Measurements from ENCODE around the gene POMT1.
"Not testable (repeated sequence)": the region's sequence is repeated elsewhere in the genome, so short reads cannot be mapped to it uniquely, and the experiment has no call there.

Gene POMT1

GRCh38 chr9:131511880-131512279, 9.2 kb downstream of the POMT1 start:
- peaks cover 79% of the 10 kb centered on the region for H3K36me3 ChIP-seq (ENCODE audit: insufficient read depth, low read length)
- H3K9ac ChIP-seq (ENCODE audit: low read length) = no peak overlapping the region
- no peak overlapping the region for H3K4me3 ChIP-seq (ENCODE audit: low read depth, low read length, poor library complexity, severe bottlenecking)
- no peak overlapping the region for H3K4me2 ChIP-seq (ENCODE audit: low read length)
- no peak for TF ChIP-seq EZH2 (IDR thresholded peaks at IDR 0.05; ENCODE audit: borderline replicate concordance, low read length)
- TF ChIP-seq CTCF (IDR thresholded peaks at IDR 0.05; ENCODE audit: low read length) = no peak
- no peaks in the 10 kb centered on the region for H3K27me3 ChIP-seq (ENCODE audit: insufficient read depth, low read length)
- no peaks in the 10 kb centered on the region for H3K9me3 ChIP-seq (ENCODE audit: low read length)
- no peaks in the 10 kb centered on the region for H4K20me1 ChIP-seq (ENCODE audit: insufficient read depth, low read length)
- H3K4me1 ChIP-seq (ENCODE audit: insufficient read depth, low read length, severe bottlenecking) = peaks cover 15% of the 10 kb centered on the region
- H3K27ac ChIP-seq (ENCODE audit: low read depth, low read length, poor library complexity, severe bottlenecking) = no peak overlapping the region
- no peaks in the 10 kb centered on the region for H3K9me2 ChIP-seq (ENCODE audit: low read depth, low read length)
- no peaks in the 10 kb centered on the region for H3K79me2 ChIP-seq (ENCODE audit: insufficient read depth, low read length)
- 0 out of 2 replicates have a peak, but pooled peaks cover 3% of the 10 kb centered on the region for H3F3A ChIP-seq (ENCODE audit: insufficient read depth, low read length)
- no peak overlapping the region for H2AFZ ChIP-seq (ENCODE audit: low read length)

GRCh38 chr9:131513177-131513576, 10.5 kb downstream of the POMT1 start:
- no peaks in the 10 kb centered on the region for H3K9me3 ChIP-seq (ENCODE audit: low read length)
- H3K4me2 ChIP-seq (ENCODE audit: low read length) = no peak overlapping the region
- no peaks in the 10 kb centered on the region for H4K20me1 ChIP-seq (ENCODE audit: insufficient read depth, low read length)
- peaks cover 15% of the 10 kb centered on the region for H3K4me1 ChIP-seq (ENCODE audit: insufficient read depth, low read length, severe bottlenecking)
- no peak overlapping the region for H3K4me3 ChIP-seq (ENCODE audit: low read depth, low read length, poor library complexity, severe bottlenecking)
- H3K9me2 ChIP-seq (ENCODE audit: low read depth, low read length) = no peaks in the 10 kb centered on the region
- TF ChIP-seq EZH2 (IDR thresholded peaks at IDR 0.05; ENCODE audit: borderline replicate concordance, low read length) = no peak
- no peak for TF ChIP-seq CTCF (IDR thresholded peaks at IDR 0.05; ENCODE audit: low read length)
- no peak overlapping the region for H2AFZ ChIP-seq (ENCODE audit: low read length)
- 0 out of 2 replicates have a peak, but pooled peaks cover 3% of the 10 kb centered on the region for H3F3A ChIP-seq (ENCODE audit: insufficient read depth, low read length)
- no peak overlapping the region for H3K9ac ChIP-seq (ENCODE audit: low read length)
- no peak overlapping the region for H3K27ac ChIP-seq (ENCODE audit: low read depth, low read length, poor library complexity, severe bottlenecking)
- peaks cover 76% of the 10 kb centered on the region for H3K36me3 ChIP-seq (ENCODE audit: insufficient read depth, low read length)
- no peaks in the 10 kb centered on the region for H3K79me2 ChIP-seq (ENCODE audit: insufficient read depth, low read length)
- no peaks in the 10 kb centered on the region for H3K27me3 ChIP-seq (ENCODE audit: insufficient read depth, low read length)

- H3K36me3 ChIP-seq (ENCODE audit: insufficient read depth, low read length) = peaks cover 90% of the 10 kb centered on the region
- H3K9me3 ChIP-seq (ENCODE audit: low read length) = not testable (repeated sequence)
Measured at GRCh38 chr9:131515559-131516031, 12.9 kb downstream of the POMT1 start.

GRCh38 chr9:131516100-131516499, 13.4 kb downstream of the POMT1 start:
- H3F3A ChIP-seq (ENCODE audit: insufficient read depth, low read length) = 0 out of 2 replicates have a peak, but pooled peaks cover 3% of the 10 kb centered on the region
- H3K4me3 ChIP-seq (ENCODE audit: low read depth, low read length, poor library complexity, severe bottlenecking) = no peak overlapping the region
- H3K9me2 ChIP-seq (ENCODE audit: low read depth, low read length) = no peaks in the 10 kb centered on the region
- H3K9me3 ChIP-seq (ENCODE audit: low read length) = no peaks in the 10 kb centered on the region
- no peaks in the 10 kb centered on the region for H3K27me3 ChIP-seq (ENCODE audit: insufficient read depth, low read length)
- no peak overlapping the region for H3K27ac ChIP-seq (ENCODE audit: low read depth, low read length, poor library complexity, severe bottlenecking)
- H3K4me1 ChIP-seq (ENCODE audit: insufficient read depth, low read length, severe bottlenecking) = peaks cover 15% of the 10 kb centered on the region
- H3K79me2 ChIP-seq (ENCODE audit: insufficient read depth, low read length) = no peaks in the 10 kb centered on the region
- H3K4me2 ChIP-seq (ENCODE audit: low read length) = no peak overlapping the region
- H3K9ac ChIP-seq (ENCODE audit: low read length) = no peak overlapping the region
- no peak overlapping the region for H2AFZ ChIP-seq (ENCODE audit: low read length)
- no peaks in the 10 kb centered on the region for H4K20me1 ChIP-seq (ENCODE audit: insufficient read depth, low read length)
- TF ChIP-seq EZH2 (IDR thresholded peaks at IDR 0.05; ENCODE audit: borderline replicate concordance, low read length) = no peak
- no peak for TF ChIP-seq CTCF (IDR thresholded peaks at IDR 0.05; ENCODE audit: low read length)
- H3K36me3 ChIP-seq (ENCODE audit: insufficient read depth, low read length) = peaks cover 85% of the 10 kb centered on the region

More at GRCh38 chr9:131515559-131516031, 12.9 kb downstream of the POMT1 start:
- not testable (repeated sequence) for H4K20me1 ChIP-seq (ENCODE audit: insufficient read depth, low read length); H3K27me3 ChIP-seq (ENCODE audit: insufficient read depth, low read length); H3K9me2 ChIP-seq (ENCODE audit: low read depth, low read length); H3K4me3 ChIP-seq (ENCODE audit: low read depth, low read length, poor library complexity, severe bottlenecking); H3K79me2 ChIP-seq (ENCODE audit: insufficient read depth, low read length); H3K4me2 ChIP-seq (ENCODE audit: low read length); H2AFZ ChIP-seq (ENCODE audit: low read length); H3F3A ChIP-seq (ENCODE audit: insufficient read depth, low read length); H3K9ac ChIP-seq (ENCODE audit: low read length)
- H3K27ac ChIP-seq (ENCODE audit: low read depth, low read length, poor library complexity, severe bottlenecking) = peak overlapping the region; percentile 57
- peaks cover 15% of the 10 kb centered on the region for H3K4me1 ChIP-seq (ENCODE audit: insufficient read depth, low read length, severe bottlenecking)

All from OCI-LY1 (cell line).